IMR-90 (cell line): ENCODE data around the gene INAVA. TPM values are rescaled to one million over a fixed set of nuclear protein-coding genes. Genes with fewer than 3 reads are reported as not detected.

Experiments
- ATAC-seq: fragments of 200-7000 bp; cut with Tn5 transposase; 2 replicates; pipeline ENCODE4 v1.9.1; 2020; ENCODE audit warnings: low read depth, mild to moderate bottlenecking, moderate library complexity
- BruUV-seq: library from RNA; stranded (reverse); fragments of 400-500 nt; replicated peaks from 2 replicates; lab custom pipeline; 2021; lab: Mats Ljungman, UMichigan
- CTCF ChIA-PET: fragments of 300-600 bp; formaldehyde crosslinking; extraction: SDS; loops from one replicate; lab custom pipeline; 2021; ENCODE audit warnings: antibody characterized with exemption; lab: Yijun Ruan, JAX
- POLR2A ChIA-PET: fragments of 300-600 bp; sonication (Branson Sonifier 250); formaldehyde crosslinking; loops from one replicate; lab custom pipeline; 2022; ENCODE audit warnings: antibody characterized with exemption; ENCODE audit not compliant: unreplicated experiment; lab: Charles Lee
- DNase-seq: peaks from one replicate; pipeline ENCODE4 v3.0.0; 2013
- H2AFZ ChIP-seq: replicated peaks from 2 replicates; pipeline ENCODE3; 2013; ENCODE audit warnings: low read length, mild to moderate bottlenecking; ENCODE audit not compliant: poor library complexity
- H2AK5ac ChIP-seq: 2 replicates; pipeline ENCODE4 v1.6.1; 2013; ENCODE audit warnings: low read depth, low read length, inconsistent platforms
- H2AK9ac ChIP-seq: replicated peaks from 2 replicates; pipeline ENCODE3; 2013; ENCODE audit warnings: mild to moderate bottlenecking, low read depth, low read length, moderate library complexity; ENCODE audit not compliant: poor library complexity
- H2BK120ac ChIP-seq: 2 replicates; pipeline ENCODE4 v1.6.1; 2013; ENCODE audit warnings: low read depth, low read length, inconsistent platforms
- H2BK15ac ChIP-seq: 3 replicates; pipeline ENCODE4 v1.6.1; 2013; ENCODE audit warnings: low read depth, low read length, inconsistent platforms
- H2BK20ac ChIP-seq: 2 replicates; pipeline ENCODE4 v1.6.1; 2013; ENCODE audit warnings: low read depth, mild to moderate bottlenecking, inconsistent platforms, low read length, moderate library complexity
- H2BK5ac ChIP-seq: 2 replicates; pipeline ENCODE4 v1.6.1; 2013; ENCODE audit warnings: mild to moderate bottlenecking, low read depth, low read length, inconsistent platforms; ENCODE audit not compliant: poor library complexity, severe bottlenecking
- H3K14ac ChIP-seq: replicated peaks from 2 replicates; pipeline ENCODE4 v1.6.1; 2013; ENCODE audit warnings: low read depth, low read length, inconsistent platforms
- H3K18ac ChIP-seq: 2 replicates; pipeline ENCODE4 v1.6.1; 2013; ENCODE audit warnings: low read depth, low read length, control low read depth
- H3K23ac ChIP-seq: 2 replicates; pipeline ENCODE4 v1.6.1; 2013; ENCODE audit warnings: low read depth, low read length, inconsistent platforms
- H3K27ac ChIP-seq: 2 replicates; pipeline ENCODE4 v1.5.1; 2013; ENCODE audit warnings: mild to moderate bottlenecking, control low read depth, low read length; ENCODE audit not compliant: insufficient read depth
- H3K27me3 ChIP-seq: 2 replicates; pipeline ENCODE4 v1.6.1; 2013; ENCODE audit warnings: low read length; ENCODE audit not compliant: control insufficient read depth, insufficient read depth
- H3K36me3 ChIP-seq: 2 replicates; pipeline ENCODE4 v1.6.1; 2013; ENCODE audit warnings: low read length, mixed read lengths; ENCODE audit not compliant: control insufficient read depth, insufficient read depth
- H3K4ac ChIP-seq: 2 replicates; pipeline ENCODE4 v1.6.1; 2013; ENCODE audit warnings: low read depth, low read length, inconsistent platforms
- H3K4me1 ChIP-seq: 2 replicates; pipeline ENCODE4 v1.6.1; 2013; ENCODE audit warnings: low read length, mixed read lengths; ENCODE audit not compliant: control insufficient read depth, insufficient read depth
- H3K4me2 ChIP-seq: 2 replicates; pipeline ENCODE4 v1.6.1; 2013; ENCODE audit warnings: low read depth, mild to moderate bottlenecking, control low read depth, low read length, moderate library complexity
- H3K4me3 ChIP-seq: 2 replicates; pipeline ENCODE4 v1.5.1; 2013; ENCODE audit warnings: low read depth, mild to moderate bottlenecking, control low read depth, low read length, moderate library complexity; ENCODE audit not compliant: insufficient read depth
- H3K56ac ChIP-seq: 2 replicates; pipeline ENCODE4 v1.6.1; 2013; ENCODE audit warnings: low read length, inconsistent platforms; ENCODE audit not compliant: insufficient read depth; ENCODE audit errors: extremely low read depth
- H3K79me1 ChIP-seq, 2 experiments: 2 replicates each; pipeline ENCODE4 v1.6.1; 2013; ENCODE audit warnings: low read length in 2 of 2, inconsistent platforms in 1 of 2, low read depth in 1 of 2
- H3K9ac ChIP-seq: 2 replicates; pipeline ENCODE4 v1.6.1; 2013; ENCODE audit warnings: low read depth, low read length, control low read depth
- H3K9me1 ChIP-seq: 2 replicates; pipeline ENCODE4 v1.6.1; 2013; ENCODE audit warnings: low read length, inconsistent platforms; ENCODE audit not compliant: insufficient read depth
- H3K9me3 ChIP-seq: 2 replicates; pipeline ENCODE4 v1.6.1; 2013; ENCODE audit warnings: low read length; ENCODE audit not compliant: control insufficient read depth, insufficient read depth
- H4K20me1 ChIP-seq: 2 replicates; pipeline ENCODE4 v1.6.1; 2013; ENCODE audit warnings: low read length, inconsistent platforms; ENCODE audit not compliant: insufficient read depth
- H4K5ac ChIP-seq: 2 replicates; pipeline ENCODE4 v1.6.1; 2013; ENCODE audit warnings: mild to moderate bottlenecking, low read depth, low read length, control low read depth
- H4K8ac ChIP-seq, 2 experiments: 2 replicates each; pipeline ENCODE4 v1.6.1; 2013; ENCODE audit warnings: low read depth in 2 of 2, low read length in 2 of 2, control low read depth in 1 of 2, inconsistent platforms in 1 of 2
- H4K91ac ChIP-seq: 2 replicates; pipeline ENCODE4 v1.6.1; 2013; ENCODE audit warnings: low read depth, low read length, inconsistent platforms; ENCODE audit not compliant: insufficient read depth
- BHLHE40 ChIP-seq: fragments of 150-350 bp; IDR thresholded peaks from 2 replicates; pipeline ENCODE4 v1.6.1; 2016; ENCODE audit warnings: mild to moderate bottlenecking, low read depth, low read length
- CHD1 ChIP-seq: IDR thresholded peaks from 2 replicates; pipeline ENCODE4 v1.6.1; 2012; ENCODE audit warnings: low read depth, low read length, improper control_type of control experiment
- ELK1 ChIP-seq: fragments of 150-350 bp; IDR thresholded peaks from 2 replicates; pipeline ENCODE4 v1.6.1; 2016; ENCODE audit warnings: low read depth, mild to moderate bottlenecking, low read length, moderate library complexity, borderline replicate concordance
- MAFK ChIP-seq: IDR thresholded peaks from 2 replicates; pipeline ENCODE4 v1.6.1; 2012; ENCODE audit warnings: low read depth, low read length, improper control_type of control experiment
- NFE2L2 ChIP-seq: fragments of 150-350 bp; IDR thresholded peaks from 2 replicates; pipeline ENCODE4 v1.6.1; 2016; ENCODE audit warnings: low read depth, mild to moderate bottlenecking, low read length
- POLR2A ChIP-seq: IDR thresholded peaks from 2 replicates; pipeline ENCODE4 v1.6.1; 2012; ENCODE audit warnings: mild to moderate bottlenecking, low read depth, low read length
- RFX5 ChIP-seq: IDR thresholded peaks from 2 replicates; pipeline ENCODE4 v1.8.0; 2012; ENCODE audit warnings: low read depth, mild to moderate bottlenecking, low read length, moderate library complexity
- SMC3 ChIP-seq: fragments of 150-350 bp; IDR thresholded peaks from 2 replicates; pipeline ENCODE4 v1.6.1; 2016; ENCODE audit warnings: low read depth, mild to moderate bottlenecking, antibody characterized with exemption, low read length, moderate library complexity
- USF2 ChIP-seq: fragments of 150-350 bp; IDR thresholded peaks from 2 replicates; pipeline ENCODE4 v1.6.1; 2017; ENCODE audit warnings: mild to moderate bottlenecking, antibody characterized with exemption, low read length, low read depth
- WGBS, 2 experiments: methylation state at CpG; one replicate each; pipeline versions ENCODE4 v1.1.5 to v1.1.7; 2013; ENCODE audit warnings: missing lambda C conversion rate in 2 of 2; ENCODE audit not compliant: insufficient read length in 1 of 2; ENCODE audit errors: extremely low coverage in 2 of 2; 5-methylcytosine and 5-hydroxymethylcytosine counted together
- dilution Hi-C: fragments of 300-500 bp; cut with HindIII; formaldehyde crosslinking; loops from one replicate; pipeline ENCODE4 v1.14.3; 2018; ENCODE audit warnings: low sequenced_read_pairs; ENCODE audit not compliant: unreplicated experiment
- in situ Hi-C: fragments of 300-500 bp; cut with MboI; formaldehyde crosslinking; loops from 3 replicates; pipeline ENCODE4 v1.14.3; 2019; ENCODE audit warnings: low sequenced_read_pairs, inconsistent platforms, mixed read lengths
- intact Hi-C: fragments of 100-400 bp; cut with micrococcal nuclease; formaldehyde crosslinking; loops from 2 replicates; pipeline ENCODE4 v1.10.0; 2022
- polyA plus RNA-seq, 3 experiments: library from polyadenylated mRNA; depleted of rRNA; stranded (reverse); fragments of >200 nt; gene quantifications; 2 replicates each; pipeline ENCODE4 v1.2.3, GENCODE V29; 2012; ENCODE audit warnings: low replicate concordance in 1 of 3
- total RNA-seq: library from RNA; depleted of rRNA; stranded (reverse); fragments of >200 nt; gene quantifications from 2 replicates; pipeline ENCODE4 v1.2.3, GENCODE V29; 2012

Gene INAVA
- total and polyA plus RNA-seq, 2 of the 4 experiments (the other 2 are of a cell fraction): under 0.01 to 0.07 TPM

- dilution Hi-C loops: no loop called here
- H3K9ac ChIP-seq: no peak overlapping the region
- H3K4me1 ChIP-seq: peaks cover 5% of the 10 kb centered on the region
- no peak for DNase-seq
- no peak overlapping the region for H4K8ac ChIP-seq
- no peak overlapping the region for H3K4me2 ChIP-seq
- no TSS peak for BruUV-seq
- CTCF ChIA-PET: interaction anchor here (0.6 kb wide), 1 partner anchor 149 kb away, joined by 3 read pairs; no protein-coding TSS in a partner anchor
- H4K20me1 ChIP-seq: no peaks in the 10 kb centered on the region
- intact Hi-C loops: no loop called here
- no peaks in the 10 kb centered on the region; the same call in 1 of the 2 replicates for H3K9me1 ChIP-seq
- H3K79me1 ChIP-seq: no peaks in the 10 kb centered on the region
- H2AK9ac ChIP-seq: no peak overlapping the region
- 80% methylated on average over 2 of the region's 6 CpGs; no CpG with 5 or more reads in 1 of the 2 experiments for WGBS, 2 experiments
- no peak overlapping the region for H3K4ac ChIP-seq
- H3K36me3 ChIP-seq: no peaks in the 10 kb centered on the region
- no peak for ATAC-seq
- H3K27me3 ChIP-seq: peaks cover 64% of the 10 kb centered on the region
- no peak overlapping the region for H2BK5ac ChIP-seq
- no peak overlapping the region for H3K56ac ChIP-seq
- H3K4me3 ChIP-seq: no peak overlapping the region
- in situ Hi-C loops: no loop called here
- POLR2A ChIA-PET: no interaction called here
- no peak overlapping the region for H3K14ac ChIP-seq
- H3K18ac ChIP-seq: no peak overlapping the region
- H3K23ac ChIP-seq: no peak overlapping the region
- no peak overlapping the region for H4K5ac ChIP-seq
- H4K91ac ChIP-seq: no peak overlapping the region
- H2AFZ ChIP-seq: no peak overlapping the region
- no peak for TF ChIP-seq BHLHE40
- no peak for TF ChIP-seq ELK1
- TF ChIP-seq CHD1: no peak
- TF ChIP-seq USF2: no peak
- no peak for TF ChIP-seq MAFK
- no peak for TF ChIP-seq RFX5
- TF ChIP-seq NFE2L2: no peak
- no peak for TF ChIP-seq SMC3
- TF ChIP-seq POLR2A: no peak
- no peak overlapping the region for H2BK20ac ChIP-seq
- no peaks in the 10 kb centered on the region for H3K9me3 ChIP-seq
- H2BK15ac ChIP-seq: no peak overlapping the region
- no peak overlapping the region for H2BK120ac ChIP-seq
- no peak overlapping the region for H2AK5ac ChIP-seq
- no peak overlapping the region for H3K27ac ChIP-seq
These were observed 16.7 kb upstream of the INAVA start for GRCh38 chr1:200877839-200878551.
